Ishikawa (cell line): Measurements from ENCODE around the gene FAM89A.

Experiments used
- CEBPB ChIP-seq: IDR thresholded peaks from 2 replicates; pipeline ENCODE4 v1.6.1; 2012
- EGR1 ChIP-seq: IDR thresholded peaks from 2 replicates; pipeline ENCODE4 v1.6.1; 2012
- EP300 ChIP-seq: IDR thresholded peaks from 2 replicates; pipeline ENCODE4 v1.6.1; 2012; ENCODE audit warnings: borderline replicate concordance
- FOXM1 ChIP-seq: IDR thresholded peaks from 2 replicates; pipeline ENCODE4 v1.6.1; 2012; ENCODE audit warnings: low read depth, borderline replicate concordance
- NFIC ChIP-seq: IDR thresholded peaks from 2 replicates; pipeline ENCODE4 v1.6.1; 2012
- TAF1 ChIP-seq: IDR thresholded peaks from 2 replicates; pipeline ENCODE4 v1.6.1; 2012; ENCODE audit warnings: low read depth, mild to moderate bottlenecking
- TCF12 ChIP-seq: IDR thresholded peaks from 2 replicates; pipeline ENCODE4 v1.6.1; 2012; ENCODE audit warnings: low read depth
- TEAD4 ChIP-seq: IDR thresholded peaks from 2 replicates; pipeline ENCODE4 v1.6.1; 2012
- YY1 ChIP-seq: IDR thresholded peaks from 2 replicates; pipeline ENCODE4 v1.6.1; 2012; ENCODE audit warnings: low read depth
- TF ChIP-seq, protein P1 (sequence below): IDR thresholded peaks from 2 replicates; pipeline ENCODE4 v1.6.1; 2012
- TF ChIP-seq, protein P2 (sequence below): IDR thresholded peaks from 2 replicates; pipeline ENCODE4 v1.6.1; 2012; ENCODE audit warnings: low read depth, mild to moderate bottlenecking

DNA sequence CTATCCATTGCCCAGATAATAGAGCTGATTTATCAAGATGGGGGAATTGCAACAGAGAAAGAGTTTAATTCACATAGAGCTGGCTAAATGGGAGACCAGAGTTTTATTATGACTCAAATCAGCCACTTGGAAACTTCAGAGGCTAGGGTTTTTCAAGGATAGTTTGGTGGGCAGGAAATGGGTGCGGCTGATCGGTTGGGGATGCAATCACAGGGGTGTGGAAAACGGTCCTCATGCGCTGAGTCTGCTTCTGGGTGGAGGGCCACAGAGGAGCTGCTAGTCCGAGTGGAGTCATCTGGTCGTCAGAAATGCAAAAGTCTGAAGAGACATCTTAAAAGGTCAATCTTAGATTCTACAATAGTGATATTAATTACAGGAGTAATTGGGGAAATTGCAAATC, 32.0 kb upstream of the FAM89A start:
- no peak for TF ChIP-seq YY1
- TF ChIP-seq TEAD4, result no peak
- TF ChIP-seq EGR1, result no peak
- no peak for TF ChIP-seq FOXM1
- no peak for TF ChIP-seq TAF1
- TF ChIP-seq CEBPB, result no peak
- TF ChIP-seq, protein P1, sequence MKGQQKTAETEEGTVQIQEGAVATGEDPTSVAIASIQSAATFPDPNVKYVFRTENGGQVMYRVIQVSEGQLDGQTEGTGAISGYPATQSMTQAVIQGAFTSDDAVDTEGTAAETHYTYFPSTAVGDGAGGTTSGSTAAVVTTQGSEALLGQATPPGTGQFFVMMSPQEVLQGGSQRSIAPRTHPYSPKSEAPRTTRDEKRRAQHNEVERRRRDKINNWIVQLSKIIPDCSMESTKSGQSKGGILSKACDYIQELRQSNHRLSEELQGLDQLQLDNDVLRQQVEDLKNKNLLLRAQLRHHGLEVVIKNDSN, result no peak
- no peak for TF ChIP-seq NFIC
- no peak for TF ChIP-seq EP300
- TF ChIP-seq TCF12, result no peak
- TF ChIP-seq, protein P2, sequence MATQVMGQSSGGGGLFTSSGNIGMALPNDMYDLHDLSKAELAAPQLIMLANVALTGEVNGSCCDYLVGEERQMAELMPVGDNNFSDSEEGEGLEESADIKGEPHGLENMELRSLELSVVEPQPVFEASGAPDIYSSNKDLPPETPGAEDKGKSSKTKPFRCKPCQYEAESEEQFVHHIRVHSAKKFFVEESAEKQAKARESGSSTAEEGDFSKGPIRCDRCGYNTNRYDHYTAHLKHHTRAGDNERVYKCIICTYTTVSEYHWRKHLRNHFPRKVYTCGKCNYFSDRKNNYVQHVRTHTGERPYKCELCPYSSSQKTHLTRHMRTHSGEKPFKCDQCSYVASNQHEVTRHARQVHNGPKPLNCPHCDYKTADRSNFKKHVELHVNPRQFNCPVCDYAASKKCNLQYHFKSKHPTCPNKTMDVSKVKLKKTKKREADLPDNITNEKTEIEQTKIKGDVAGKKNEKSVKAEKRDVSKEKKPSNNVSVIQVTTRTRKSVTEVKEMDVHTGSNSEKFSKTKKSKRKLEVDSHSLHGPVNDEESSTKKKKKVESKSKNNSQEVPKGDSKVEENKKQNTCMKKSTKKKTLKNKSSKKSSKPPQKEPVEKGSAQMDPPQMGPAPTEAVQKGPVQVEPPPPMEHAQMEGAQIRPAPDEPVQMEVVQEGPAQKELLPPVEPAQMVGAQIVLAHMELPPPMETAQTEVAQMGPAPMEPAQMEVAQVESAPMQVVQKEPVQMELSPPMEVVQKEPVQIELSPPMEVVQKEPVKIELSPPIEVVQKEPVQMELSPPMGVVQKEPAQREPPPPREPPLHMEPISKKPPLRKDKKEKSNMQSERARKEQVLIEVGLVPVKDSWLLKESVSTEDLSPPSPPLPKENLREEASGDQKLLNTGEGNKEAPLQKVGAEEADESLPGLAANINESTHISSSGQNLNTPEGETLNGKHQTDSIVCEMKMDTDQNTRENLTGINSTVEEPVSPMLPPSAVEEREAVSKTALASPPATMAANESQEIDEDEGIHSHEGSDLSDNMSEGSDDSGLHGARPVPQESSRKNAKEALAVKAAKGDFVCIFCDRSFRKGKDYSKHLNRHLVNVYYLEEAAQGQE, result no peak
